Naive B cell (primary cell): ENCODE results near the gene MYO5A. TPM values are rescaled to one million over a fixed set of nuclear protein-coding genes. Genes with fewer than 3 reads are reported as not detected.

Experiments
- ATAC-seq, 2 donors: fragments of 150-1000 bp; cut with Tn5 transposase; 2 replicates each; pipeline ENCODE4 v1.10.0; 2021; ENCODE audit warnings: low read depth in 2 of 2, mild to moderate bottlenecking in 2 of 2, moderate library complexity in 2 of 2
- DNase-seq: peaks from one replicate; pipeline ENCODE4 v3.0.0; 2022
- H3K27ac Mint-ChIP-seq, 6 donors: one replicate each; pipeline ENCODE4 v1.8.0; 2020 to 2022; ENCODE audit warnings: mild to moderate bottlenecking in 6 of 6, mixed read lengths in 6 of 6, moderate library complexity in 5 of 6, inconsistent platforms in 2 of 6
- H3K27me3 Mint-ChIP-seq, 3 donors: one replicate each; pipeline ENCODE4 v1.8.0; 2021 to 2022; ENCODE audit warnings: mixed read lengths in 3 of 3, mild to moderate bottlenecking in 1 of 3
- H3K36me3 Mint-ChIP-seq, 2 donors: one replicate each; pipeline ENCODE4 v1.8.0; 2020 to 2022; ENCODE audit warnings: mixed read lengths in 2 of 2, inconsistent platforms in 1 of 2, mild to moderate bottlenecking in 1 of 2
- H3K4me1 Mint-ChIP-seq, 3 donors: one replicate each; pipeline ENCODE4 v1.8.0; 2020 to 2022; ENCODE audit warnings: mixed read lengths in 3 of 3, inconsistent platforms in 1 of 3, mild to moderate bottlenecking in 1 of 3, moderate library complexity in 1 of 3
- H3K4me3 Mint-ChIP-seq, 8 donors: one replicate each; pipeline ENCODE4 v1.8.0; 2020 to 2022; ENCODE audit warnings: mild to moderate bottlenecking in 8 of 8, mixed read lengths in 8 of 8, moderate library complexity in 8 of 8, inconsistent platforms in 2 of 8
- H3K9me3 Mint-ChIP-seq, 7 donors: one replicate each; pipeline ENCODE4 v1.8.0; 2020 to 2022; ENCODE audit warnings: mixed read lengths in 7 of 7, mild to moderate bottlenecking in 5 of 7, inconsistent platforms in 2 of 7, moderate library complexity in 1 of 7
- polyA plus RNA-seq, 6 donors: library from polyadenylated mRNA; unstranded; fragments of 300-500 nt; fragmentation: Illumina TruSeq; gene quantifications; one replicate each; pipeline ENCODE4 v1.2.3, GENCODE V29; 2021; ENCODE audit warnings: low read depth in 6 of 6

Gene MYO5A
- polyA plus RNA-seq, 6 donors from 2014 or later, result 3.8 to 15.0 (median 9.3) TPM

DNA sequence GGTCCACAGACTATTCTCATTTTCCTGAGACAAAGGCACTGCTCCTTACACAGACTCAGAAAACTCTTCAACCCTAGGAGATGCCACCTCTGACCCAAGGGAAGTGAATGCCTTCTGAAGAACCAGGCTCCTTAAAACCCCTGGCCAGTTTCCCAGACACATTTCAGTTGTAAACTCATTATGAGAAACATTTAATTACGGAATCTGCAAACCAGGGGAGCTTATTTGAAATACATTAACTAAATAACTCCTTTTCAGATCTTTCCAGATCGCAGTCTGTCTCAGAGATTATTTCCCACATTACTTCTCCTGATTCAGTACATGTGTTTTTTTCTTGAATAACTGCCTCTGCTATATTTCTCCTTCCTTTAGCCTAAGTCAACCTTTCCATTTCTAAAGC, 17.6 kb downstream of the MYO5A start:
- ATAC-seq (no peak), DNase-seq (no peak)
- no peaks in the 10 kb centered on the region for H3K9me3 Mint-ChIP-seq
- H3K27ac Mint-ChIP-seq, result peak overlapping the region in 1 of 6 donors; percentile 38
- no peaks in the 10 kb centered on the region for H3K36me3 Mint-ChIP-seq
- H3K4me1 Mint-ChIP-seq, result peaks cover 27 to 47% (median 40%) of the 10 kb centered on the region in 3 donors
- no peaks in the 10 kb centered on the region for H3K27me3 Mint-ChIP-seq
- H3K4me3 Mint-ChIP-seq, result peak overlapping the region in 1 of 8 donors; percentile 3

DNA sequence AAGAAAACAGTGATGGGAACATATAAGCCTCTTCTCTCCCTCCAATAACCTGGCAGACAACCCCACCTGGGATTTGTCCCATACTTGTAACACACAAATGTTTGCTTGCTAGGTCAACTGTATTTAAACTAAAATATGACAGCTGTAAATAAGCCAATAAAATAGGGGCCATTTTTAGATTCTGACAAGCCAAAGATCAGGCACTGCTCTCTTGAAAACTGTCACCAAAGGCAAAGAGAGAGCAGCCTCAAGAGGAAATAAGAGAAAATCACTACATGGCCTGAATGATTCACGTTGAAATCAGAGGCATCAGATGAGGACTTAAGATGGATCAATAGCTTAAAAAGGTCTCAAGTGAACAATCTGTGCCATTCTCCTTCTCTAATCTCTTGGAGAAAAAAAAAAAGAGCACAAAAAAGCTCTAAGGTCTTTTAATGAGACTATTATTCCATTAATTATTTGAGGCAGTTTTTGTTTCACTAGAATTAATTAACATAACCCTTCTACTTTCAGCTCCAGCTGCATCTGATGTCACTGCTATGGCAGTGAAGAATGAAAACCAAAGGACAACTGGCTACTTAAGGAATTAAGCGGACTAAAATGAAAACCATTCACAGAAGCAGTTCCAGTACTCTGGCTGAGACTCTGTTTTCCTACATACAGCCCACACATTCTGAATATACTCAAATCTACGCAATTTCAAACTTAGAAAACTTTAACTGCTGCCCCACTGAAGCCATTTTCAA, 19.0 kb downstream of the MYO5A start:
- Mint-ChIP-seq H3K36me3 (no peaks in the 10 kb centered on the region), H3K4me3 (no peak overlapping the region), H3K9me3 (no peaks in the 10 kb centered on the region), H3K27me3 (no peaks in the 10 kb centered on the region), H3K27ac (no peak overlapping the region), H3K4me1 (peaks cover 31 to 54% (median 52%) of the 10 kb centered on the region in 3 donors)
- ATAC-seq, result no peak
- no peak for DNase-seq

GRCh38 chr15:52506549-52506948, 22.1 kb downstream of the MYO5A start:
- no peak for ATAC-seq
- Mint-ChIP-seq H3K27me3 (no peaks in the 10 kb centered on the region), H3K4me1 (peaks cover 44 to 73% (median 70%) of the 10 kb centered on the region in 3 donors), H3K27ac (peak overlapping the region in 1 of 6 donors; percentile 53), H3K36me3 (no peaks in the 10 kb centered on the region), H3K4me3 (peak overlapping the region in 1 of 8 donors; percentile 57), H3K9me3 (peaks cover 0 to 3% (median 0%) of the 10 kb centered on the region in 7 donors)
- no peak for DNase-seq

DNA sequence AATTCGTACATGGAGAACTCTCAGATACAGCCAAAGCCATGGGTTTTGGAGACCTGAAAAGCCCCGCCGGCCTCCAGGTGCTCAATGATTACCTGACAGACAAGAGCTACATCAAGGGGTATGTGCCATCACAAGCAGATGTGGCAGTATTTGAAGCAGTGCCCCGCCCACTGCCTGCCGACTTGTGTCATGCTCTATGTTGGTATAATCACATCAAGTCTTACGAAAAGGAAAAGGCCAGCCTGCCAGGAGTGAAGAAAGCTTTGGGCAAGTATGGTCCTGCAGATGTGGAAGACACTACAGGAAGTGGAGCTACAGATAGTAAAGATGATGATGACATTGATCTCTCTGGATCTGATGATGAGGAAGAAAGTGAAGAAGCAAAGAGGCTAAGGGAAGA, 23.5 kb downstream of the MYO5A start:
- Mint-ChIP-seq H3K4me1 (peaks cover 40 to 62% (median 62%) of the 10 kb centered on the region in 3 donors), H3K4me3 (no peak overlapping the region), H3K36me3 (no peaks in the 10 kb centered on the region), H3K27ac (peak overlapping the region in 3 of 6 donors; percentile 1 to 26 (median 9)), H3K27me3 (no peaks in the 10 kb centered on the region), H3K9me3 (peaks cover 0 to 3% (median 0%) of the 10 kb centered on the region in 7 donors)
- no peak for DNase-seq
- no peak for ATAC-seq

GRCh38 chr15:52503788-52504496, 24.7 kb downstream of the MYO5A start:
- peaks cover 0 to 3% (median 0%) of the 10 kb centered on the region in 7 donors for H3K9me3 Mint-ChIP-seq
- H3K27ac Mint-ChIP-seq, result peak overlapping the region; percentile 41 to 74 (median 55)
- H3K4me1 Mint-ChIP-seq, result peaks cover 38 to 61% (median 61%) of the 10 kb centered on the region in 3 donors
- ATAC-seq, result peak; percentile 99
- no peaks in the 10 kb centered on the region for H3K36me3 Mint-ChIP-seq
- H3K4me3 Mint-ChIP-seq, result peak overlapping the region in 7 of 8 donors; percentile 0 to 72 (median 29)
- no peaks in the 10 kb centered on the region for H3K27me3 Mint-ChIP-seq
- DNase-seq, result peak; percentile 64

- peaks cover 0 to 3% (median 0%) of the 10 kb centered on the region in 7 donors for H3K9me3 Mint-ChIP-seq
- peaks cover 25 to 53% (median 51%) of the 10 kb centered on the region in 3 donors for H3K4me1 Mint-ChIP-seq
- no peaks in the 10 kb centered on the region for H3K27me3 Mint-ChIP-seq
- peak overlapping the region in 5 of 6 donors; percentile 49 to 98 (median 67) for H3K27ac Mint-ChIP-seq
- no peaks in the 10 kb centered on the region for H3K36me3 Mint-ChIP-seq
- DNase-seq (no peak), ATAC-seq (no peak)
- H3K4me3 Mint-ChIP-seq, result peak overlapping the region in 4 of 8 donors; percentile 24 to 78 (median 46)
These were observed 26.1 kb downstream of the MYO5A start for GRCh38 chr15:52502608-52503007.

DNA sequence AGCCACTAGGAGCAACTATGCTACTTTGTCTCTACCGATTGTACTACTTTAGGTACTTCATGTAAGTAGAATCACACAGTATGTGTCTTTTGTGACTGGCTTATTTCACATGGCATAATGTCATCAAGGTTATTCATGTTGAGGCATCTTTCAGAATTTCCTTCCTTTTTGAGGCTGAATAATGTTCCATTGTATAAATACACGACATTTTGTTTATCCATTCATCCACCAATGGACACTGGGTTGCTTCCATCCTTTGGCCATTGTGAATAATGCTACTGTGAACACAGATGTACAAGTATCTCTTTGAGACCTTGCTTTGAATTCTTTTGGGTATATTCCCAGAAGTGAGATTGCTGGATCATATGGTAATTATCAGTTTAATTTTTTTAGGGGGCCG, 29.2 kb downstream of the MYO5A start:
- no peaks in the 10 kb centered on the region for H3K36me3 Mint-ChIP-seq
- DNase-seq (no peak), ATAC-seq (no peak)

GRCh38 chr15:52498706-52499105, 30.0 kb downstream of the MYO5A start:
- H3K4me3 Mint-ChIP-seq, result no peak overlapping the region
- peaks cover 19 to 40% (median 40%) of the 10 kb centered on the region in 3 donors for H3K4me1 Mint-ChIP-seq
- H3K27me3 Mint-ChIP-seq, result no peaks in the 10 kb centered on the region
- ATAC-seq (no peak), DNase-seq (no peak)
- H3K27ac Mint-ChIP-seq, result peak overlapping the region in 2 of 6 donors; percentile 24 to 47
- peaks cover 0 to 3% (median 0%) of the 10 kb centered on the region in 7 donors for H3K9me3 Mint-ChIP-seq
- H3K36me3 Mint-ChIP-seq, result no peaks in the 10 kb centered on the region

More for the DNA sequence above, 29.2 kb downstream of the MYO5A start:
- H3K4me1 Mint-ChIP-seq, result peaks cover 25 to 48% (median 43%) of the 10 kb centered on the region in 3 donors
- no peaks in the 10 kb centered on the region for H3K27me3 Mint-ChIP-seq
- peaks cover 0 to 3% (median 0%) of the 10 kb centered on the region in 7 donors for H3K9me3 Mint-ChIP-seq
- no peak overlapping the region for H3K4me3 Mint-ChIP-seq
- H3K27ac Mint-ChIP-seq, result no peak overlapping the region

GRCh38 chr15:52496776-52497470, 31.8 kb downstream of the MYO5A start:
- H3K9me3 Mint-ChIP-seq, result no peaks in the 10 kb centered on the region
- no peak overlapping the region for H3K27ac Mint-ChIP-seq
- no peak overlapping the region for H3K4me3 Mint-ChIP-seq
- no peak for ATAC-seq
- peaks cover 16 to 37% (median 28%) of the 10 kb centered on the region in 3 donors for H3K4me1 Mint-ChIP-seq
- DNase-seq, result no peak
- no peaks in the 10 kb centered on the region for H3K36me3 Mint-ChIP-seq
- no peaks in the 10 kb centered on the region for H3K27me3 Mint-ChIP-seq

DNA sequence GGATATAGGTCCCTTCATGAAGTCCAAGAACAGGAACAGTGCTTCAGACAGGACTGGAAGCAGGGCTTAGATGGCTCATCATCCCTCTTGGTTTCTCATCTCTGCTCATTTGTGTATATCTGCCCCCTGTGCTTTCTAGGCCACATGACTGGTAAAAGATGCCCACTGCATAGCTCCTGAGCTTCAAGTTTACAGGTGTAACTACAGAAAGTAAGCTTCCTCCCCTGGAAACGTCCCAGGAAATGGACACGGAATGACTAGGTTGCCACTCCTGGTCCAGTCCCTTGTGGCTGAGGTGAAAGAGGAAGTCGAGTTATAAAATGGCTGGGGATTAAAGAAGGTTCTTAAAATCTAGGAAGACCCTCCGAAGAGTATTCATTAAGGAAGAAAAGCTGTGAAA, 32.5 kb downstream of the MYO5A start:
- H3K4me3 Mint-ChIP-seq, result peak overlapping the region in 1 of 8 donors; percentile 53
- ATAC-seq, result no peak
- peak overlapping the region in 1 of 6 donors; percentile 94 for H3K27ac Mint-ChIP-seq
- H3K27me3 Mint-ChIP-seq, result no peaks in the 10 kb centered on the region
- DNase-seq, result no peak
- no peaks in the 10 kb centered on the region for H3K9me3 Mint-ChIP-seq
- peaks cover 20 to 43% (median 28%) of the 10 kb centered on the region in 3 donors for H3K4me1 Mint-ChIP-seq
- no peaks in the 10 kb centered on the region for H3K36me3 Mint-ChIP-seq

DNA sequence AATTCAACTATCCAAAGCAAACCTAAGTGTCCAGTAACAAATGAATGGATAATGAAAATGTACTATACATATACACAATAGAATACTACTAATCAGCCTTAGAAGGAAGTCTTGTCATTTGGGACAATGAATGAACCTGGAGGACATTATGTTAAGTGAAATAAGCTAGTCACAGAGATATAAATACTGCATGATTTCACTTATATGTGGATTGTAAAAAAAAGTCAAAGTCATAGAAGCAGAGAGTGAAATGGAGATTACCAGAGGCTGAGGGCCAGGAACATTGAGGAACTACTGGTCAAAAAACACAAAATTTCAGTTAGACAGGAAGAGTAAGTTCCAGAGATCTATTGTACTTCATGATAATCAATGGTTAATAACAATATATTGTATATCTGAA, 33.6 kb downstream of the MYO5A start:
- Mint-ChIP-seq H3K9me3 (peaks cover 0 to 1% (median 0%) of the 10 kb centered on the region in 7 donors), H3K4me1 (peaks cover 25 to 44% (median 28%) of the 10 kb centered on the region in 3 donors), H3K36me3 (no peaks in the 10 kb centered on the region), H3K4me3 (no peak overlapping the region), H3K27ac (peak overlapping the region in 1 of 6 donors; percentile 39), H3K27me3 (no peaks in the 10 kb centered on the region)
- DNase-seq, result no peak
- ATAC-seq, result no peak

GRCh38 chr15:52493968-52494367, 34.7 kb downstream of the MYO5A start:
- Mint-ChIP-seq H3K36me3 (no peaks in the 10 kb centered on the region), H3K27me3 (no peaks in the 10 kb centered on the region), H3K4me1 (peaks cover 25 to 47% (median 30%) of the 10 kb centered on the region in 3 donors), H3K9me3 (peaks cover 0 to 1% (median 0%) of the 10 kb centered on the region in 7 donors), H3K27ac (no peak overlapping the region), H3K4me3 (no peak overlapping the region)
- ATAC-seq (no peak), DNase-seq (no peak)

- Mint-ChIP-seq H3K27ac (no peak overlapping the region), H3K4me1 (peaks cover 38 to 61% (median 48%) of the 10 kb centered on the region in 3 donors)
These were observed 36.5 kb downstream of the MYO5A start for GRCh38 chr15:52492132-52492531.

More at GRCh38 chr15:52492132-52492531, 36.5 kb downstream of the MYO5A start:
- DNase-seq, result no peak
- Mint-ChIP-seq H3K9me3 (peaks cover 0 to 1% (median 0%) of the 10 kb centered on the region in 7 donors), H3K27me3 (no peaks in the 10 kb centered on the region), H3K4me3 (no peak overlapping the region), H3K36me3 (no peaks in the 10 kb centered on the region)
- ATAC-seq, result no peak
